SK-N-SH treated with all-trans-retinoic acid at 6 μM for 48 hours (cell line): ENCODE measurements around the gene CCDC8.

Experiments used
- ARNTL ChIP-seq: fragments of 450-650 bp; formaldehyde crosslinking; IDR thresholded peaks from 2 replicates; pipeline ENCODE4 v1.5.0; 2020; ENCODE audit warnings: low read depth, mild to moderate bottlenecking, moderate library complexity, borderline replicate concordance
- CSRNP3 ChIP-seq: fragments of 250-450 bp; sonication (Bioruptor Pico); IDR thresholded peaks from 2 replicates; pipeline ENCODE4 v1.5.1; 2021; ENCODE audit warnings: mild to moderate bottlenecking, moderate library complexity

GRCh38 chr19:46456930-46457329 is 43.6 kb upstream of the CCDC8 start:
- TF ChIP-seq CSRNP3 (no peak), ARNTL (no peak)
